ENCODE measurements around the gene SPSB2.
"Not testable (repeated sequence)": the region's sequence is repeated elsewhere in the genome, so short reads cannot be mapped to it uniquely, and the experiment has no call there.

SPSB2 gene

DNA sequence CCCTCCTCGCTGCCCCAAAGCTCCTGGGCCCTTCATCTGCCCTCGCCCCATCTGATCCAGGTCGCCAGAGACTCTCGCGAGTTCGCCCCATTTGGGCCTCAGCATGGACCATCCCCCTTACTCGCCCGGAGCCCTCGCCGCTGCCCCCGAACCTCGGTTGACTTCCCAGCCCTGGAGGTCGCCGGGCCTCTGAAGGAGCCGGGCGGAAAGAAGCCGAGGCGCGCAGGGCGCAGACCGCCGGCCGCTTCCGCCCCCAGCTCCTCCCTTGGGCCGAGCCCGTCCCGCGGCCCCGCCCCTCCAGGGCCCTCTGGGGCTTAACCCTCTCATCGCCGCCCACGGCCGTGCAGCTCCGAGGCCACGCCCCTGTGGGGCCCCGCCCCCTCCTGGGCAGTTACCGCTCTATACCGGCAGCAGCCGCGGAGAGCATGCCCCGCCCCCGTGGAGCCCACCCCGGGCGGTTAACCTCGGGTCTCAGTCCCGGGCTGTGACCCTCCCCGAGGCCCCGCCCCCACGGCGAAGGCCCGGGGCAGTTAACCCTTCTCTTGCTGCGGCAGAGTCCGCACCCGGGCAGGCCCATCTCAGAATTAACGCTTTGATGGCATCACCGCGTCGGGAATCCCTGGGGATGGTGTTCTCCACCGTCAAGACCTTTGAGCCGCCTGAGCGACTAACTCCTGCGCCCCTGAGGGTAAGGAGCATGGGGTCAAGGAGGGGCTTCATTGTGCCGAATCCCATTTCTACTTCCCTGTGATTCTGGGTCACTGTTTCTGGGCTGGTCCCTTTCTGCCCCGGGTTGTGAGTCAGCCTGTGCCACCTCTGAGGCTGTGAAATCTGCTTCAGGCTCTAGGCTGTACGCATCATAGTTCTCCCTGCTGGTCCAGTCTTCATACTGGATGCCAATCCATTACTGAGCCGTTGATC lies at the start of gene SPSB2:
TSS of gene SPSB2 (minus strand) at position 210 of the 921 bp plus-strand sequence. CDS start 402 bp downstream, outside the sequence.
- peak; percentile 92 for DNase-seq

DNA sequence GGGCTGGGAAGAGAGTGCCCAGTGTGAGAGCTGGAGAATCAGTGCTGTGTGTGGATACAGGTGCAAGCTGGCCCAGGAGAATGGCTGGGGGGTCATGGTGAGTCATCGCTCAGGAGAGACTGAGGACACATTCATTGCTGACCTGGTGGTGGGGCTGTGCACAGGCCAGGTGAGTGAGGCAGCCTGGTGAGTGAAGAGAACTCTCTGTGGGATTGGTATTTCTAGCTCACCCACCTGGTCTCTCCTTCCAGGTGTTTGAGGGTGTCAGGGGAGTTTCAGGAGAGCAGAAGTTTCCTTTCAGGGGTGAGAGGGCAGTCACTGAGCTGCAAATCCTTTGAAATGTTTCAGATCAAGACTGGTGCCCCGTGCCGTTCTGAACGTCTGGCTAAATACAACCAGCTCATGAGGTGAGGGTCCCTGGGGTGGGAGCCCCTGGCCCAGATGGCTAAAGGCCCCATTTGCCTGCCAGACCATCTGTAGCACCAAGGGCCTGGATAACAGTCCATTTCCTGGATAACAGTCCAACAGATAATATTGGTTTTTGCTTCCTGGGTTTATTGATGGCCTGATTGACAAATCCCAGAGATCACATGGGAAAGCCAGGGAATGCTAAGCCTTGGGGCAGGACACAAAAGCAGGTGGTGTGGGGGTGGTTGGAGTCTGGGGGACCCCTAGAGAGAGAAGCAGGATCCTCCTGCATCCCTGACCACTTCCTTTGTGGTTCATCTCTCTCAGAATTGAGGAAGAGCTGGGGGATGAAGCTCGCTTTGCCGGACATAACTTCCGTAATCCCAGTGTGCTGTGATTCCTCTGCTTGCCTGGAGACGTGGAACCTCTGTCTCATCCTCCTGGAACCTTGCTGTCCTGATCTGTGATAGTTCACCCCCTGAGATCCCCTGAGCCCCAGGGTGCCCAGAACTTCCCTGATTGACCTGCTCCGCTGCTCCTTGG lies 49.2 kb upstream of the SPSB2 start:
- no peak for DNase-seq

GRCh38 chr12:6921539-6921938 lies 48.4 kb upstream of the SPSB2 start:
- DNase-seq = no peak

GRCh38 chr12:6919588-6919987 lies 46.5 kb upstream of the SPSB2 start:
- no peak for DNase-seq

- no peak for DNase-seq
These were observed 44.6 kb upstream of the SPSB2 start for GRCh38 chr12:6917491-6918231.

DNA sequence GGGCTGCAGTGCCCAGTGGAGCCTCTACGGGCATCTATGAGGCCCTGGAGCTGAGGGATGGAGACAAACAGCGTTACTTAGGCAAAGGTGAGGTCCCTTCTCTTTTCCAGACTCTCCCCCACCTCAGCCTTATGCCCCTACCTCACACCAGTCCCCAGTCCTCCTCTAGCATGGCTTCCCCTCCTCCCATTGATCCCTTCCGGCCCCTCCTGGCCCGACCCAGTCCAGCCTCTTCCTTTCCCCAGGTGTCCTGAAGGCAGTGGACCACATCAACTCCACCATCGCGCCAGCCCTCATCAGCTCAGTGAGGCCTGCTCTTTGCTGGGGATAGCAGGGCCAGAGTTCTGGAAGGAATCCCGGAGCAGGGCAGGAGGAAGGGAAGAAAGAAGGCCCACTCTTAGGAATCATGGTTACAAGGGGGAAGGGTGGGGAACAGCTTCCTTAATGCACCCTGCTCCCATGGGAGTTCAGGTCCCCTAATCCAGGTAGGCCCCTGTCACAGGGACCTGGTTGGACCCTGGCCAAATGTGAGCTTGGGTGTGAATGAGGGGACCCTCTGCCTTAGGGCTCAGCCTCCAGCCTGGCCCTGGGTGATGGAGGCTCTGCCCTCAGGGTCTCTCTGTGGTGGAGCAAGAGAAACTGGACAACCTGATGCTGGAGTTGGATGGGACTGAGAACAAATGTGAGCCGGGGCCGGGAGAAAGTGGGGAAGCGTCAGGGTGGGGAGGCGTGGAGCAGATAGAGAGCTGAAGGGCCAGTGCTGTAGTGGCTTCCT lies 43.5 kb upstream of the SPSB2 start:
- no peak for DNase-seq

- DNase-seq = no peak
These were observed 42.7 kb upstream of the SPSB2 start for GRCh38 chr12:6915789-6916285.

- no peak for DNase-seq
These were observed 42.1 kb upstream of the SPSB2 start for GRCh38 chr12:6914947-6915788.

DNA sequence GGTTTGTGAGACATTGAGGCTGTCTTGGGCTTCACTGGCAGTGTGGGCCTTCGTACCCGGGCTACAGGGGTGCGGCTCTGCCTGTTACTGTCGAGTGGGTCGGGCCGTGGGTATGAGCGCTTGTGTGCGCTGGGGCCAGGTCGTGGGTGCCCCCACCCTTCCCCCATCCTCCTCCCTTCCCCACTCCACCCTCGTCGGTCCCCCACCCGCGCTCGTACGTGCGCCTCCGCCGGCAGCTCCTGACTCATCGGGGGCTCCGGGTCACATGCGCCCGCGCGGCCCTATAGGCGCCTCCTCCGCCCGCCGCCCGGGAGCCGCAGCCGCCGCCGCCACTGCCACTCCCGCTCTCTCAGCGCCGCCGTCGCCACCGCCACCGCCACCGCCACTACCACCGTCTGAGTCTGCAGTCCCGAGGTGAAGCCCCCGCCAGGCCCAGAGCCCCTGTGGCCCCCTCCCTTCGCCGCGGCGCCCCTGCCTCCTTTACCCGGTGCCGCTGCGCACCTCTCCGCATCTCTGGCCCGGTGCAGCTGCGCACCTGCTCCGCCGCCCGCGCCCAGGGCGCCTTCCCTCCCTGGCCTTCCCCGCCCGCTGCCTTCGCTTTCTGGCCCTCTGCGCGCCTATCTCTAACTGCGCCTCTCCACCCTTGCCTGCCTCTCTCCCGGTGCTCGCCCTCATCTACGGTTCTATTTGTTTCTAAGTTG lies 41.3 kb upstream of the SPSB2 start, which contains the start of gene ENO2:
TSS of gene ENO2 (plus strand) at position 335 of the 701 bp plus-strand sequence. CDS start 1,253 bp downstream, outside the sequence.
- peak; percentile 65 for DNase-seq

DNA sequence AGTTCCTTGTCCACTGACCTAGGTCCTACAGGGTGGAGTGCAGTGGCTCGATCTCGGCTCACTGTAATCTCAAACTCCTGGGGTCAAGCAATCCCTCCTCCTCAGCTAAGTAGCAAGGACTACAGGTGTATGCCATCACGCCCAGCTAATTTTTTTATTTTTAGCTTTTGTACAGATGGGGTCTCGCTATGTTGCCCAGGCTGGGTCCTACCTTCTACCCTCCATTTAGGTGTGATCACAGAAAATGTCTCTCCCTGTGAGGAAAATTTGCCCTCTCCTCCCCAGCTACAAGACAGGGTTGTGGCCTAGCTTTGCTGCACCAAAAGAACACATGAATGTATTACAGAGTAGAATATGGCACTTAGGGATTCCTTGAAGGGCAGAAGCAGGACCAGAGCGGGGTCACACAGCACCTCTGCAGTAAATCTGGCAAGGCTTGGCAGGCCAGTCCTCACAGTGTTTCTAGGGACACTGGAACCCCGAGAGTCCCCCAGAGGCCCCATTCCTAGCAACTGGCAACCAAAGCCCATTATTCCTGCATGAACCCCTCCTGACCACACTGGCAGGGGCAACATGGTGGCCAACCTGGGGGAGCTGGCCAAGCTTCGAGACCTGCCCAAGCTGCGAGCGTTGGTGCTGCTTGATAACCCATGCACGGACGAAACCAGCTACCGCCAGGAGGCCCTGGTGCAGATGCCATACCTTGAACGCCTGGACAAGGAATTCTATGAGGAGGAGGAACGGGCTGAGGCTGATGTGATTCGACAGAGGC lies 39.2 kb upstream of the SPSB2 start:
- no peak for DNase-seq

- DNase-seq = no peak
These were observed 36.5 kb upstream of the SPSB2 start for GRCh38 chr12:6909421-6910145.

DNA sequence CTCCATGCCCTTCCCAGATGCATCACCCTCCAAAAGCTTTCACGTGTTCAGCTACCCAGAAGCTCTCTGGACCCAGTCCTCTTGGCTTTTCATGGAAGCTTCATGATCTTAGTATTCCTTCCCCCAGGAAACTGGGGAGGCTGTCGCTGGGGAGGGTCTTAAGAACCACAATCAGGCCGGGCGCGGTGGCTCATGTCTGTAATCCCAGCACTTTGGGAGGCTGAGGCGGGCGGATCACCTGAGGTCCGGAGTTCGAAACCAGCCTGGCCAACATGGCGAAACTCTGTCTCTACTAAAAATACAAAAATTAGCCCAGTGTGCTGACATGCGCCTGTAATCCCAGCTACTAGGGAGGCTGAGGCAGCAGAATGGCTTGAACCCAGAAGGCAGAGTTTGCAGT lies 35.0 kb upstream of the SPSB2 start:
- DNase-seq = not testable (repeated sequence)

GRCh38 chr12:6905414-6906040 lies 32.4 kb upstream of the SPSB2 start:
- DNase-seq = no peak

GRCh38 chr12:6904280-6905276 lies 31.5 kb upstream of the SPSB2 start, which contains the start of gene LRRC23:
Gene LRRC23 (plus strand): TSS chr12:6904822. CDS start chr12:6905634, 812 bp downstream.
- DNase-seq = peak; percentile 96

DNA sequence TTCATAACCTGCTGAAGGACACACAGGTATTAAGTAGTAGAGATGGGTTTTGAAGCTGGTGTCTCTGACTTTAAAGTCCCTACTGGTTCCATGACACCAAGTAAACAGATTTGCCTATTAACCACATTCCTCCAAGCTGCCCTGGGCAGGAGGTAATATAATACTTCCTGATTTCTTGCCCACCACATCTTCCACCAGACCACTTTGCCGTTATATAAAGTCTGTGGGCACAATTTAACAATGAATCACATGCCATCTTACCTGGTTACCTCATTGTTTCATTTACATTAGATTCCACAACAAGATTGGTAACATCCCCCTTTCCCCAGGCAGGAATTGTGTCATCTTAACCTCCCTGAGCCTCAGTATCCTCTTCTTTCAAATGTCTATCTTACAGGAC lies 30.6 kb upstream of the SPSB2 start:
- no peak for DNase-seq

DNA sequence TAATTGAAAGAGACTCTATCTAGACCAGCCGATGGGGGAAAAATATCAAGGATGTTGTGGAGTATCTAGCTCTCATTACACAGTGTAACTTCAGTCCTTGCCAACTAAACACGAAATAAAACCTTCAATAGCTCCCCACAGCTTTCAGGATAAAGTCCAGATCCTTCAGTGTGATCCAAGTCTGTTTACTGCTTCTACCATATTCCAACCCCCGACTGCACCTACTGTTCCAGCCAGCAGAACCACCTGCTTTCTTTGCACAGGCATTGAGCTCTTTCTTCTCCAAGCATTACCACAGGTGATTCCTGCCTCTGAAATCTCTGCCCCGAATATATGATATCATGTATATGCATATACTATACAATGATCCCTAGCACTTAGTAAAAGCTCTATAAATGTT lies 29.3 kb upstream of the SPSB2 start:
- DNase-seq = no peak
